Erythroblast (primary cell): Measurements from ENCODE around the gene NPIPA7.
"Not testable (repeated sequence)": the region's sequence is repeated elsewhere in the genome, so short reads cannot be mapped to it uniquely, and the experiment has no call there.

Experiments used
- DNase-seq, 2 experiments: peaks; one replicate each; lab custom pipeline; 2025; lab: John Stamatoyannopoulos, UW

The NPIPA7 gene

GRCh38 chr16:16417914-16418544 lies 39.1 kb downstream of the NPIPA7 start:
- not testable (repeated sequence) for DNase-seq

- not testable (repeated sequence) for DNase-seq
Observed at GRCh38 chr16:16420515-16420914, 41.6 kb downstream of the NPIPA7 start.

DNA sequence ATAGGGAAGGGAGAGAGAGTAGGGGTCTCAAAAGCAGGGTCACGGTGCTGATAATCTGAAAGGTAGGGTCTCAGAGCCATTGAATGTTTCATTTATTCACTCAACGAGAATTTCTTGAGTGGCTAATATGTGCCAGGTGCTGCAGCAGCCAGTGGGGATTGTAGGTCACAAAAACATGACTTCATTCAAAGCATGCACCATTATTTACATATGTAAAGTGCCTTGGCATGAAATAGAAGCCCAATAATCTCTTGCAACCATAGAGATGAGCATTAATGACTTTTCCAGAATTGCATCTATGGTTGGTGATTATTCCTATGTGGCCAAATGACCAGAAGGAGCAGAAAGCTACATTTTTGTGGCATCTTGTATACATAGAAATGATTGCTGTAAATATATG lies 46.2 kb downstream of the NPIPA7 start:
- DNase-seq = not testable (repeated sequence)

- not testable (repeated sequence) for DNase-seq
Observed at GRCh38 chr16:16431135-16431534, 52.2 kb downstream of the NPIPA7 start.

DNA sequence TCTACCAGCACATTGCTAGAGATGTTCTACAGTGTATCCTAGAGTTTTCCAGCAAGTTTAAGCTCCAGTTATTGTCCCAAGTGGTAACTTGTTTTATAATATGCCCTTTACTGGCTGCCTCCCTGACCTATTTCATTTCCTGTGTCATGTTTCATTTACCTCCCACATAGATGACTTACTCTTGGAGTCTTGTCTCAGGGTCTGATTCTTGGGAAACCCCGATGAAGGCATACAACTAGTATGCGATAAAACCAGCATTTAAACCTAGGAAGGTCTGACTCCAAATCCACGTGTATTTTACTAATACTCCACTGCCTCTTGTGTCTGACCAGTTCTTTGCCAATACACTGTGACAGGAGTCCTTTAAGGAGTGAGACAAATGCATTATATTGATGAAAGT lies 55.8 kb downstream of the NPIPA7 start:
- DNase-seq = not testable (repeated sequence)

DNA sequence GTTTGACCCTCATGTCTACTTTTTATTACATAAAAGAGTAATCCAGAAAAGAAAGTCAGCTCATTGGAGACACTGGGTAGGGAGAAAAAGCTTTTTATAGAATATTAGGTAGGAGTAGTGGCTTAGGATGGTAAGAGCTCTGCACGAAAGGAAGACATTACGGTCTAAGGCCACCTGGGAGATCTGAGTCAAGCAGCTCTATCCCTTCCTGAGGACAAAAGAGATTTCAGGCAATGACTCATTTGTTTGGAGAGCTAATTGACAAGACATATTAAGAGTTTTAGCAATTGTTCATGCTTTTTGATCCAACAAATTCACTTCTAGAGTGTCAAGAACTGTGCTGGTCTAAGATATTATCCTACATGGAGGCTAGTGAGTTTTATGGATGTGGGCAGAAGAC lies 62.5 kb downstream of the NPIPA7 start:
- DNase-seq = not testable (repeated sequence)
